Fibroblast of skin of right biceps (primary cell): ENCODE measurements around the gene SEPTIN8.
"Not testable (repeated sequence)": the region's sequence is repeated elsewhere in the genome, so short reads cannot be mapped to it uniquely, and the experiment has no call there.

Experiments
- DNase-seq: peaks from one replicate; pipeline ENCODE4 v3.0.0-alpha.2; 2013

The SEPTIN8 gene

DNA sequence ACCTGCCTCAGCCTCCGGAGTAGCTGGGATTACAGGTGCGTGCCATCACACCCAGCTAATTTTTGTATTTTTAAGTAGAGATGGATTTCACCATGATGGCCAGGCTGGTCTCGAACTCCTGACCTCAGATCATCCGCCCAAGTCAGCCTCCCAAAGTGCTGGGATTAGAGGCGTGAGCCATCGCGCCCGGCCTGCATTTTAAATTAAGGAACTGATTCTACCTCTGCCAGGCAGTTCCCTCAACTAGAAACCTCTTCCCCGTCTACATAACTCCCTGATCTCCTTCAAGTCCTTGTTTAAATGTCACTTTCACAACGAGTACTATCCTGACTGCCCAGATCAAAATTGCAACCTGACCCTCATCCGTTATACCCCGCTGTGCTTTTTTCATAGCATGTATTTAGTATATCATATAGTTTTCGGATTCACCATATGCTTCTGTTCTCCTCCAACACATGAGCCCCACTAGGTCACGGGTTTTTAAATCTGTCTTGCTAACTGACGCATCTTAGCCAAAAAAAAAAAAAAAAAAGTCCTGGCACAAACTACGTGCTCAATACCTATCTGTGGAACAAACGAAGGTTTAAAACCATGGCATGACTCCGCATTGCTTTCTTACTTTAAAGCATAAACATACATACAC is 35.2 kb upstream of the SEPTIN8 start:
- DNase-seq: no peak

DNA sequence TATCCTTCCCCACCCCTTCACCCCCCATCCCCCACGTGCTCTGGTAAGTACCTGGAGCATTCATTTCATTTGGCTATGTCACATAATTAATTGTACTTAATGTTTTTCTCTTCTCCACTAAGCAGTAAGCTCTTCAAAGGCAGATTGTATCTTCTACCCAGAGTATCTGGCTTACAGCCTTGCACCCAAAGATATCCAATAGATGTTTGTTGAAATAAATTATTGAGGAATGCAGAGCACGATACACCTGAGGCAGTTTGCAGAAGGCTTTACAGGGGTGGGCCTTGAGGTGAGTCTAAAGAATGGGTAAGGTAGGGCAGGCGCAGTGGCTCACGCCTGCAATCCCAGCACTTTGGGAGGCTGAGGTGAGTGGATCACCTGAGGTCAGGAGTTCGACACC is 33.6 kb upstream of the SEPTIN8 start:
- no peak for DNase-seq

DNA sequence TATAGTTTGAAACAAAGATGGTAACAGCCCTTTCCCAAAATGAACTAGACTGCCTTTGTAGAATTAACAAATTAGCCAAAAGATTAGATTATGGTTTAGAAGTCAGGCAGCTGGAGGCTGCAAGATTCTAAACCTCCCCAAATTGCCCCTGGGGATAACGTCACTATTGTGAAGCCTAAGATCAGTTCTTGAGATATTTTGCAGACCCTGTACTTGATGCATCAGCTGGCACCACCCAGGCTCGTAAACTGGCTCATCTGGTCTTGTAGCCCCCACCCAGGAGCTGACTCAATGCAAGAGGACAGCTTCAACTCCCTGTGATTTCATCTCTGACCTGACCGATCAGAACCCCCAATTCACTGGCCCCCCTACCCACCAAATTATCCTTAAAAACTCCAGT is 31.8 kb upstream of the SEPTIN8 start:
- no peak for DNase-seq

DNA sequence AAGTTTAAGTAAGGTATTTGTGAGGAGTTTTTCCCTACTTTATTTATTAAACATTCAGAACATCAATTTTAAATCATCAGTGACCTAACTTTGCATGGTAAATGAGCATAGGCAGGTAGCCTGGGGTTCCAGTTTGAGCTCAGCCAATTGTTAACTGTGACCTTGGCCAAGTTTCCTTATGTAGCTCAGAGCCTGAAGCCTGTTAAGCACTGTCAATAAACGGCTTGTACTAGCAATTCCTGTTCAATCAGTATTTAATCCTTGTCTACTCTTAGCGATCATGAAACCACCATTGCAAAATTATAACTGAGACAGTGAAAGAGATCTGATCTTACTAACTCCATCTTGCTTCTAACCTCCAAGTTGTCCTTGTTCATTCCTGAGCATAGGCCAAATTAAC is 31.4 kb upstream of the SEPTIN8 start:
- no peak for DNase-seq

DNA sequence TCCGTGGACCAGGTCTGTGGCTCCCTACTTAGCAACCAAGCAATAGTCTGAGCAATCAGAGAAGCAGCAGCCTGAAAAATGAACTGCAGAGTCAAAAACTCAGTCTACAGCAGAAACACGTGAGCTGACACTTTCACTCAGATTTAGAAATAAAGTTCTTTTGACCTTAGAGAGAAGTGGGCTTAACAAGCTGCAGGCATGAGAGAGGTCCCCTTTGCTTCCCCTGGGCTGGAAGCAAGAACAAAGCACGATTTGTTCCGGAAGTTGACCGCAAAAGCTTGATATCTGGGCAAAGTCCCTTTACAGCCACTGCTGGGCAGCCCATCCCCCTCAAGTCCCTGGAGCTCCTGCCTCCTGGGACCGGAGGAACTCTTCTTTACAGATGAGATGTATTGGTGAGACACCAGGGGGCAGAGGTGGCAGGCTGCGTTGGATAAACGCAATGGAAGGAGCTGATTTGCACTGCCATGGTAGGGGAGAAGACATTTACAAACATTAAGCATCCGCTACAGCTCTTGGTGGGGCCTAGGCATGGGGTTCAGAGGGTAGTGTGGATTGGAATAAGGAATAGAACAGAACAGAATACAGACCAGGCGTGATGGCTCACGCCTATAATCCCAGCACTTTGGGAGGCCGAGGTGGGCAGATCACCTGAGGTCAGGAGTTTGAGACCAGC is 30.3 kb upstream of the SEPTIN8 start:
- DNase-seq: no peak

DNA sequence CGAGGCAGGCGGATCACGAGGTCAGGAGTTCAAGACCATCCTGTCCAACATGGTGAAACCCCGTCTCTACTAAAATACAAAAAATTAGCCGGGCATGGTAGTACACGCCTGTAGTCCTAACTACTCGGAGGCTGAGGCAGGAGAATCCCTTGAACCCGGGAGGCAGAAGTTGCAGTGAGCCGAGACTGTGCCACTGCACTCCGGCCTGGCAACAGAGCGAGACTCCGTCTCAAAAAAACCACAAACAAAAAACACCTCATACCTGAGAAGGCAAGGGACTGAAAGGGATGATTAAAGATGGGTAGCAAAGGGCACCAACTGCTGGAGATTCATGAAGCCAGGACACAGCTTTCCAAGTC is 29.7 kb upstream of the SEPTIN8 start:
- not testable (repeated sequence) for DNase-seq

DNA sequence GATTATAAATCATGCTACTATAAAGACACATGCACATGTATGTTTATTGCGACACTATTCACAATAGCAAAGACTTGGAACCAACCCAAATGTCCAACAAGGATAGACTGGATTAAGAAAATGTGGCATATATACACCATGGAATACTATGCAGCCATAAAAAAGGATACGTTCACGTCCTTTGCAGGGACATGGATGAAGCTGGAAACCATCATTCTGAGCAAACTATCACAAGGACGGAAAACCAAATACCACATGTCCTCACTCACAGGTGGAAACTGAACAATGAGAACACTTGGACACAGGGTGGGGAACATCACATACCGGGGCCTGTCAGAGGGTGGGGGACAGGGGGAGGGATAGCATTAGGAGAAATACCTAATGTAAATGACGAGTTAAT is 28.8 kb upstream of the SEPTIN8 start:
- DNase-seq: not testable (repeated sequence)

DNA sequence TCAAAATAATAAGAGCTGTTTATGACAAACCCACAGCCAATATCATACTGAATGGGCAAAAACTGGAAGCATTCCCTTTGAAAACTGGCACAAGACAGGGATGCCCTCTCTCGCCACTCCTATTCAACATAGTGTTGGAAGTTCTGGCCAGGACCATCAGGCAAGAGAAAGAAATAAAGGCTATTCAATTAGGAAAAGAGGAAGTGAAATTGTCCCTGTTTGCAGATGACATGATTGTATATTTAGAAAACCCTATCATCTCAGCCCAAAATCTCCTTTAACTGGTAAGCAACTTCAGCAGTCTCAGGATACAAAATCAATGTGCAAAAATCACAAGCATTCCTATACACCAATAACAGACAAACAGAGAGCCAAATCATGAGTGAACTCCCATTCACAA is 27.2 kb upstream of the SEPTIN8 start:
- not testable (repeated sequence) for DNase-seq

DNA sequence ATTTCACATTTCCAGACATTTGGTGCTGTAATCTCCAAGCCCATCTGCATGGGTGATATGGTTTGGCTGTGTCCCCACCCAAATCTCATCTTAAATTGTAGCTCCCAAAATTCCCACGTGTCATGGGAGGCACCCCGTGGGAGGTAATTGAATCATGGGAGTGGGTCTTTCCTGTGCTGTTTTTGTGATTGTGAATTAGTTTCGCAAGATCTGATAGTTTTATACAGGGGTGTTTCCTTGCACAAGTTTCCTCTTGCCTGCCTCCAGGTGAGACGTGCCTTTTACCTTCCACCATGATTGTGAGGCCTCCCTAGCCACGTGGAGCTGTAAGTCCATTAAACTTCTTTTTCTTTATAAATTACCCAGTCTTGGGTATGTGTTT is 25.6 kb upstream of the SEPTIN8 start:
- not testable (repeated sequence) for DNase-seq

DNA sequence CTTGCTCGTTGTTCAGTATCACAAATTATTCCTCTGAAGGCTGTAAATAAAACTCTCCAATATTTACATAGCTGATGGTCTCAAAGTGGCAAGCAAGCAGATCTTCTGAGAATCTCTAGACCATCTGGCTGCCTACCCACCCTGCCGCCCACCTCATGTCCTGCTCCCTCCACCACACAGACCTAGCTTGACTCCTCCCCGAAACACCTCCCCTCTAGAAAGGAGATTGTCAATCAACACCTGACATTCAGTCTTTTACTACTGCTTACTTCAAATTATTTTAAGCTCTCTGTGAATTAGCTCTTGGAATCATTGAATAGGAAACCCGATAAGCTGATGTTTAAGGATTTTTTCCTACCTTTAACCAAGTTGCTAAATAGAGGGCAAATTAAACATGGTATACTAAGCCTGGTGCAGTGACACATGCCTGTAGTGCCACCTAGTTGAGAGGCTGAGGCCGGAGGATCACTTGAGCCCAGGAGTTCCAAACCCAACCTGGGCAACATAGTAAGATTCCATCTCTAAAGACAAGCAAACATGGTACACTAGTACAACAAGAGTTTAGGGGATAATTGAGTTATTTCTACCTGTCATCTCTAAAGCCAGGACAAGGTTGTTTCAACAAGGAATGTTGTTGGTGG is 25.1 kb upstream of the SEPTIN8 start:
- no peak for DNase-seq

DNA sequence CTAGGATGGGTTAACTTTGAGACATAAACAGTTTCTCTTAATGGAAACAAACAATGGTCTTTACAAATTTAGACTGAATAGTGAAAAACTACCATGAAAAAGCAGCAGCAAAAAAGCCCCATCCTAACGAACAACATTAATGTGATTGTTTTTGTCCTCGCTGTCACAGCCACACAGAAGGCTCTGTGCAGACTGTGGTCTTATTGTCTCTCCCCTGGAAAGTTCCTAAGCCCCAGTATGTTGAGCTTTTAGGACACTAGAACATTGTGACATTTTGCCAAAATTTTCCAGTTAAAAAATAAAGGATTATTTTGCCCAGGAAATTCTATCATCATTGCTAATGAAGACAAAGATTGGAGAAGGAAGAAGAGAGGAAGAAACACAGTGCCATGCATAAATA is 23.5 kb upstream of the SEPTIN8 start:
- DNase-seq: no peak

DNA sequence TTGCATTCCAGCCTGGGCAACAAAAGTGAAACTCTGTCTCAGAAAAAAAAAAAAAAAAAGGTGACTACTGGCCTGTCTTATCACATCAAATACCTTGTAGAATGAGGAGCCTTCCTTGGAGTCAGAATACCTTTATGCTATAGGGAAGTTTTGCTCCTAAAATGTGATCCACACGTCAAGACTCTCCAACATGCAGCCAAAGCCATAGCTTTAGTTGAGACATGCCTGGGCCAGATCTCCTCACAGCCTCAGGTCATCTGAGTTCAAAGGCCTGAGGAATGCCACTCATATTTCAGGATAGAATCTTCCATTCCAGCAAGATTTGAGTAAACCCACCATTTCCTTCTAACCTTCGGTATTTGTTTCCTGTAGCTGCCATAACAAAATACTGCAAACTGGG is 22.4 kb upstream of the SEPTIN8 start:
- no peak for DNase-seq

DNA sequence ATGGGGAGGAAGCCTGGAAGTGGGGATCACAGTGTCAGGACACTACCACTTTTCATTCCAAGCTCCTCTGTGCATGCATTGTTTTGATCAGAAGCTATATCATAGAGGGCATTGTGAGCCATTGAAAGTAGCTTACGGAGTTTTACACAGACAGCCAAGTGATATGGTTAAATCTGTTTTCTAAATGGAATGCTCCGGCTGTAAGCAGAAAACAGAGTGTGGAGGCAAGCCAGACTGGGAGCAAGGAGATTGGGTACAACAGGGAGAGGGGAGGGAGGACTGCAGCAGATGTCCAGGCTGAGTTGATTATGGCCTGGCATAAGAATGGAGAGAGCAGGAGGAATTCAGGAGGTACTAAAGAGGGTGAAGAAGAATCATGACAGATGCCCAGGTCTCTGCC is 20.6 kb upstream of the SEPTIN8 start:
- no peak for DNase-seq

DNA sequence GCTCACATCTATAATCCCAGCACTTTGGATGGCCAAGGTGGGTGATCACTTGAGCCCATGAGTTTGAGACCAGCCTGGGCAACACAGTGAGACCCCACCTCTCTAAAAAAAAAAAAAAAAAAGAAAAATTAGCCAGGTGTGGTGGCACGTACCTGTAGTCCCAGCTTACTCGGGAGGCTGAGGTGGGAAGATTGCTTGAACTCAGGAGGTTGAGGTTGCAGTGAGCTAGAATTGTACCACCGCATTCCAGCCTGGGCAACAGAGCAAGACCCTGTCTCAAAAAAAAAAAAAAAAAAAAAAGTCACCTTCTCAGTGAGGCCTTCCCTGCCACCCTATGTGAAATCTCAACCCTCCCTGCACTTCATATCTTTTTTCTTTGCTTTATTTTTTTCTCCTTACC is 14.0 kb upstream of the SEPTIN8 start:
- DNase-seq: no peak

DNA sequence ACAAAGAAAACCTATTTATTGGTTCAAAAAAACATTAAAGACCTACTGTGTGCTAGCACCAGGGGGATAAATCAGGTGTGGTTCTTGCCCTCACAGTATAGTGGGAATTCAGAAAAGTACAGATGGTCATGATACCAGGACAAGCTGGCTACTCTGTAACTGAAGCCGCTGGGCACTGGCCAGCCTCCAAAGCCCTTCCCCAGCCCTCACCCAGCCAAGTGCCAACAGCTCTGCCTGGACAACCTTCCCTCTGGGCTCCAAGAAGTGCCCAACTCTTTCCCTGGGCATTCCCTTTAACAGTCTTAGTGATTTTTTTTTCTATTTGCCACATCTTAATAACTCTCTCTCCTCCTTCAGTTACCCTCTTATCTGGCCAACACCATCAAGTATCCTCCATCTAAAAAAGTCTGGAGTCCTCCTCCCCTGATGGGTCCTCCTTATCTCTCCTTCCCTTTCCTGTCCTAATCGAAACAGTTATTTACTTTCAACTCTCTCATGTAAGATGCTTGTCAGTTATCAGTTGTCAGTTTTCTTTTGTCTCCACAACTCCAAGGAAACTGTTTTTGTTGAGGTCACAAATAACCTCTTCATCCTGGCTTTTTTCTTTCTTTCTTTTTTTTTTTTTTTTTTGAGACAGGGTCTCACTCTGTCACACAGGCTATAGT is 13.3 kb upstream of the SEPTIN8 start:
- no peak for DNase-seq

DNA sequence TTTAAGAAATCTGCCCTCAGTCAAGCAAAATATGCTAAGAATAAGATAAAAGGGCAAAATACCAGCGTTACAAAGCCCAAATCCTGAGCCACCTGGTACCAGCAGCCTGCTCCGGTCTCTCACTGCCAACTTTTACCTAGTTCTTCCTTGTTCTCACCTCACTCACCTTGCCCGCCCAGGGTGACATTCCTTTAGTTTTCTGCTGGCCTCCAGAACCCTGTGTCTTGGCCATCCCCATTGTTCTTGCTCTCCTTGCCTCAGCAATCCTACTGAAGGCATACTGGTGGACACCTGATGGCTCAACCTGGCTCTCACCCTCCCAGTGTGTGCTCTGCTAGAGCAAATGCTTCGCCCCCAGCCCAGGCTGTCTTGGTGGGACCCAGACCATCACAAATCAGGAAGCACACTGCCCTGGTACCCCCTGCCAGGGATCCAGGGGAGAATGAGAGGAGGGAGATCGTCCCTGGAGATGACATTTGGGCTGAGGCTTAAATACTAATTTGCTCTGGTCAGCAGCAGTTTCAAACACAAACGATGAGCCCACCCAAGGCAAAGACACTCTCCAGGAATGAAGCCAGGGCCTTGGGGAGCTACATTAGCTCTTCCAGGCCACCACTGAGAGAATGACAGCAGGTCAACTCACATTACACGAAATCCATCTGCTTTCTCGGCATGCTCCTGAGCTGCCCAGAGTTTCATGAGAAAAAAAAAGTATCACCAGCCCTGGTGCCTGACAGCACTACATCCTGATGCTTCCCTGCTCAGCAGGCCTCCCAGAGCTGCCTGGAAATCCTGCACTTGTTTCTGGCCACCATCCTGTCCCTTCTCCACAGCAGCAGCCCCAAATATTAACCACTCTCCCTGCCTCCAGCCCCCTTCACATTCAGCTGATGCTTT is 12.2 kb upstream of the SEPTIN8 start:
- DNase-seq: no peak

DNA sequence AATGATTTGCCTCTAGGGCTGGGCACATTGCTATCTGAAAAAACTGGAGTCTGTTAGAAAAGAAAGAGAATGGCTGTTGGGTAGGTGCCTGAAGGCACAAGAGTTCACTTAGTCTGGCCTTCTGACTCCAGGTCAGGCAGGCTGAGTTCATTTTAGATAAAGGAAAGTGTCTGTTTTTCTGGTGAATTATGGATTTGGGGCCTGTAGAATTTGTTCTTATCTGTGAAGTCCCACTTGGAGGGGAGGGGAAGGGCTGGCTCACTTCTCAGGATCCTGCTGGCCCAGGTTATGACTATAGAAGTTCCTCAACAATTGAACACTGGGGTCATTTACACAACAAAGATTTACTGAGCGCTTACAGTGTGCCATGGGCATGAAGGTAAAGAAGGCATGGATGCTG is 11.5 kb upstream of the SEPTIN8 start:
- DNase-seq: no peak

DNA sequence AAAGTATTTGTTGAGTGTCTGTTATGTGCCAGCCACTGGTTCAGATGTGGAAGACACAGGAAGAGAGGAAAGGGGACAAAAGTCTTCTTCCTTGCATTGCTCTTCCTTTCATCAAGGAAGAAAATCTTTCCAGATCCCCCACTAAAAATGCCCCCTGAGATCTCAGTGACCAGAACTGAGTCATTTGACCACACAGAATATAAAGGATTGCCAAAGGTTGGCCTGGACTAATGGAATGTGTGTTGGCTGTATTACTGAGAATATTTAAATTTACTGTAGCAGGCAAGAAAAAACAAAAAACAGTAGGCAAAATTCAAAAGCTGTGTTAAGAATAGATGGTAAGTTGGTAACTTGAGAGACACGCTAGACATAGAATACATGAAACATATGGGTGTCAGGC is 10.0 kb upstream of the SEPTIN8 start:
- peak; percentile 65 for DNase-seq

DNA sequence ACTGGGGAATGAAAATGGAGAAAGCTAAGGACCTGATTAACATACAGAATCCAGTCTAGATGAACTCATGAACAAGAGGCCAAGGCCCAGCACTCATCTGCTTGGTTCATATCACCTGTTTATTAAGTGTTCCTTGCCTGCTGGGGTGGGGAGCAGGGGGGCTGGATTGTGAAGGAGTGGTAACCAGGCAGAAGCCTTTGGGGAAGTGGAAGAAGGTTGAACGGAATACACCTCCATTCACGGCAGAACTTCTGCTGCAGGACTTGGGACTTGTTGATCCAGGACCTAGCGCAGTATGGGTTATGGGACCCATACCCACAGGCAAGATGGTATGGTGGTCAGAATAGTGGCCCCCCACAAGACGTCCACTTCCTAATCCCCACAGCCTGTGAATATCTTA is 8.8 kb upstream of the SEPTIN8 start:
- no peak for DNase-seq

DNA sequence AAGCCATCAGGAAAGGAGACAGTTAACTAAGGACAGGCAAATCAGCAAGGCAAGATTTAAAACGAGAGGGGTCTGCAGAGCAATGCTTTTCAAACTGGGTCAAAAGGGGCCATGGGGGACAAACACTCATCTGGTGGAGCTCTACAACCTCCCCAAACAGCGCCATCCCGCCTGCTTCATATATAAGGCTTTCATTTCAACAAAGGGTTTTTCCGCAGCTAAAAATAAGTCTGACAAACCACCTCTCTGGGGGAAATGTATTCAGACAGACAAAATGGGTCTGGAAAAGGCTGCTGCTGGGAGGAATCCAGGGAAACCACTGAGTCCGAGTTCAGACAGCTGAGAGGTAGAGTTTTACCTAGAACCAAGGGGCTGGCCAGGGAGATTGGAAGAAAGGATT is 8.3 kb upstream of the SEPTIN8 start:
- peak; percentile 38 for DNase-seq

DNA sequence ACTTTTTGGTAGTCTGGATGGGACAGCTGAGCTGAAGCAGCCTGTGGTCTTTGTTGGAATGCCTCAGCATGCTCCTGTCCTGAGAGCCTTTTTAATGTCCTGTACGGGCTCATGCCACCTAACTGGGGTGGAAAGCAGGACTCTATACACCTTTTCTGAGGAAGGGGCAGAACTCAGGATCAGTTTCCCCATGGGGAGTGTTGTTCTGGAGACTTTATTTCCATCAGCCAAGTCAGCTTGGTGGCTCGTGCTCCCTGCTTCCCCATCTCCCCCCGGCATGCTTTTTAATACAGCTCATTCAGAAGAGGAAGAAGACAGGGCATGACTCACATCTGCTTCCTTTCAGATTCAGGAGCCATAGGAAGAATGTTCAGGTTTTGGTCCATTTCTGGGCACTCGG is 5.1 kb upstream of the SEPTIN8 start:
- DNase-seq: peak; percentile 81

DNA sequence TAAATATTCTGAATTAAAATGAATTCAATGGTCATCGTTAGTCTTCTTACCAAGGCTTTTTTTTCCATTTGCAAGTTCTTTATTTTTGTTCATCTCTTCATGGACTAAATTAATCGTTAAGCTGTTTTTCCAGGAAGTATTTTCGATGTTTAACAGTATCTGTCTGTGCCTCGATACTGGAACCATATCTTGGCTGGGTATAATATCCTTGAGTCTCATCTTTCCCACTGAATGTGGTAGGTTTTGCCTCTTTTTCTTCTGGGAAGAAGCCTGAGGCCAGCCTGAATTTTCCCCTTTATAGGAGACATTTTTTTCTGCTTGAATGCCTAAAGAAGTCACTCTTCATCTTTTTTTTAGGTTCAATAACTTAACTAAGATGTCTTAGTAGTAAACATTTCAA is 4.0 kb upstream of the SEPTIN8 start:
- no peak for DNase-seq

DNA sequence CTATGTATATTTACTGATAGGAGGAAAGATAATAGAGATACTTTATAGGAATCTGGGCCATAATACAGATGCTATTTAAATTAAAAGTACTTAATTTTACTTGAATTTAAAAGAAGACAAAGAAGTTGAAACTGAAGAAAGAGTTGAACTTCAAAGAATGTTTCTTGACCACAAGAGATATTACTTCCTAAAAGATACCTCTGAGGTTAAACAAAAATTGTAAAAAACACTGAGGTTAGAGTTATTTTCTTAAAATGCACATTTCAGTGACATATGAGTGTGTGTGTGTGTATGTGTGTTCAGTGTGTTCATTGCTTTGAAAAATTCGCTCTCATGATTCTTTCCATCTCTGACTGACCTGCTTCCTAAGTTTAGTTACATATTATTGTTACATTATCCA is 3.5 kb upstream of the SEPTIN8 start:
- DNase-seq: no peak
